ENCODE data around the gene AMMECR1.

The AMMECR1 gene

GRCh38 chrX:110201799-110202198 lies 116.1 kb downstream of the AMMECR1 start:
- no peak overlapping the region for H3K4me3 ChIP-seq (ENCODE audit: low read length)
- TF ChIP-seq CTCF (conservative IDR thresholded peaks at IDR 0.05; ENCODE audit: low read length) = no peak
- peak; percentile 44 for DNase-seq (ENCODE audit: low read depth)

GRCh38 chrX:110194977-110195376 lies 122.9 kb downstream of the AMMECR1 start:
- no peak for DNase-seq (ENCODE audit: low read depth)
- no peak for TF ChIP-seq CTCF (conservative IDR thresholded peaks at IDR 0.05; ENCODE audit: low read length)
- no peak overlapping the region for H3K4me3 ChIP-seq (ENCODE audit: low read length)

- no peak for TF ChIP-seq CTCF (conservative IDR thresholded peaks at IDR 0.05; ENCODE audit: low read length)
- H3K4me3 ChIP-seq (ENCODE audit: low read length) = no peak overlapping the region
- DNase-seq (ENCODE audit: low read depth) = no peak
Measured at GRCh38 chrX:110192516-110192915, 125.4 kb downstream of the AMMECR1 start.

- no peak for TF ChIP-seq CTCF (conservative IDR thresholded peaks at IDR 0.05; ENCODE audit: low read length)
- no peak overlapping the region for H3K4me3 ChIP-seq (ENCODE audit: low read length)
- DNase-seq (ENCODE audit: low read depth) = peak; percentile 16
Measured at GRCh38 chrX:110188701-110189558, 129.0 kb downstream of the AMMECR1 start.

- TF ChIP-seq CTCF (conservative IDR thresholded peaks at IDR 0.05; ENCODE audit: low read length) = no peak
- no peak overlapping the region for H3K4me3 ChIP-seq (ENCODE audit: low read length)
- no peak for DNase-seq (ENCODE audit: low read depth)
Measured at GRCh38 chrX:110183314-110183713, 134.6 kb downstream of the AMMECR1 start.

GRCh38 chrX:110182865-110183264 lies 135.0 kb downstream of the AMMECR1 start:
- H3K4me3 ChIP-seq (ENCODE audit: low read length) = no peak overlapping the region
- TF ChIP-seq CTCF (conservative IDR thresholded peaks at IDR 0.05; ENCODE audit: low read length) = no peak
- DNase-seq (ENCODE audit: low read depth) = no peak

GRCh38 chrX:110182362-110182761 lies 135.5 kb downstream of the AMMECR1 start:
- TF ChIP-seq CTCF (conservative IDR thresholded peaks at IDR 0.05; ENCODE audit: low read length) = no peak
- DNase-seq (ENCODE audit: low read depth) = peak; percentile 24
- no peak overlapping the region for H3K4me3 ChIP-seq (ENCODE audit: low read length)

All from AG10803 (cell line).